Activated CD4-positive, alpha-beta T cell treated with anti-CD3 and anti-CD28 coated beads for 48 hours (primary cell): Measurements from ENCODE around the gene CGB5.
A peak's percentile ranks its signal among the peaks of the same experiment; 100 is the strongest.
"Not testable (repeated sequence)": the region's sequence is repeated elsewhere in the genome, so short reads cannot be mapped to it uniquely, and the experiment has no call there.

Experiments used
- DNase-seq: peaks from one replicate; pipeline ENCODE4 v3.0.0-alpha.2; 2020

The CGB5 gene

GRCh38 chr19:49043548-49043947 lies at the start of gene CGB5:
Gene CGB5, plus strand, starts transcription at chr19:49043848. Its CDS starts 362 bp downstream, at chr19:49044210.
- not testable (repeated sequence) for DNase-seq

- no peak for DNase-seq
Observed at GRCh38 chr19:48994035-48994386, 49.6 kb upstream of the CGB5 start.

DNA sequence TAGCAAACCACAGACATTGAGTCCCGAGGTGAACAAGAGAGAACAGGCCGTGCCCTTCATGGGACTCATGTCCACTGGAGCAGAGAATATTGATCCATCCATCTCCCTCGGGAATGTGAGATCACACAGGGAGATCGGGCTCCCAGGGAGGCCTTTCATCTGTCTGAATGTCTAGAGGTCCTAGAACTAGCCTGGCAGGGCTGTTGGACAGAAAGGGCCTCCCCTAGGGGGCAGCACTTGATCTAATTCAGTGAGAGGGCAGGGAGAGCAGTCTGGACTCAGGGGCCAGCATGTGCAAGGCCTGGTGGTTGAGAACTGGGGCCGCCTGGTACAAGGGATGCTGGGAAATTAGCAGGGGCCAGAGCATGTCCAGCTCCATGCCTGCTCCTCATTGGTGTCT lies 45.7 kb upstream of the CGB5 start:
- DNase-seq, result peak; percentile 76

- peak; percentile 82 for DNase-seq
Observed at GRCh38 chr19:48999481-49000325, 43.9 kb upstream of the CGB5 start.

DNA sequence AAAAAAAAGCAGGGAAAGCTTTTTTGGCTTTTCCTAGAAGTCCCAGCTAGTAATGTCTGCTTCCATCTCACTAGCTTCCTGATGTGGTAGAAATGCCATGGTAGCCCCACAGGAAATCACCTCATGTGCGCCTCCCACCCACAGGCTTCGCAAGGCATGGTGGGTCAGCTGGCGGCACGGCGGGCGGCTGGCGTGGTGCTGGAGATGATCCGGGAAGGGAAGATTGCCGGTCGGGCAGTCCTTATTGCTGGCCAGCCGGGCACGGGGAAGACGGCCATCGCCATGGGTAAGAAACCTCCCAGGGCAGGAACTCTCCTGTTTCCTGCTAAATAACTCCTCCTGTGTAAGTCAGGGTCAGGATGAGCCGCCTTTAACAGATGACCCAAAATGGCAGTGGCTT lies 39.5 kb upstream of the CGB5 start:
- no peak for DNase-seq

DNA sequence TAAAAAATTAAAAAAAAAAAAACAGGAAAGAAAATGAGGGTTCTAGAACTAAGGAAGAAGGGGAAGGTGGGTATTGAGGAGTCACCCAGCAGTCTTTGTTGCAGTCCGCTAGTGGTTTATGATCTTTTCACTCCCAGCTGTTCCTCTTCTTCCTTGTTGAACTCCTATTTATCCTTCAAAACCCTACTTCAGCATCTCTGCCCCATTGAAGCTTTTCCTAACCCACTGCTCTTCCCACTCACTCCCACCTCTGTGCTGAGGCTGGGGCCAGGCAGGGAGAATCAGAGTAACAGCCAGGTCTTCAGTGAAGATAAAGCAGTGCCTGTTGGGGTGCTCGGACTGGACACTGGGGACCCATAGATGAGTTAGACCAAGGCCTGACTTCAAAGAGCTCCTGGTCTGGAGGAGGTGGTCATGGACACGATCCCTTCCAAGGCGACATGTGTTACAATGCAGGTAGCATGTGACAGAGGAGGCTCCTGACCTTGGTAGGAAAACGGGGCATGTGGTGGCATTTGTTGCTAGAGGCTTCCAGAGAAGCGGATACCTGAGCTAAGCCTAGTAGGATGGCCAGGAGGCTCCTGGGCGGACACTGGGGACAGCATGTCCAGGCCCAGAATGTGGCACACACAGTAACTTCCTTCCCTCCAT lies 38.6 kb upstream of the CGB5 start:
- DNase-seq, result no peak

DNA sequence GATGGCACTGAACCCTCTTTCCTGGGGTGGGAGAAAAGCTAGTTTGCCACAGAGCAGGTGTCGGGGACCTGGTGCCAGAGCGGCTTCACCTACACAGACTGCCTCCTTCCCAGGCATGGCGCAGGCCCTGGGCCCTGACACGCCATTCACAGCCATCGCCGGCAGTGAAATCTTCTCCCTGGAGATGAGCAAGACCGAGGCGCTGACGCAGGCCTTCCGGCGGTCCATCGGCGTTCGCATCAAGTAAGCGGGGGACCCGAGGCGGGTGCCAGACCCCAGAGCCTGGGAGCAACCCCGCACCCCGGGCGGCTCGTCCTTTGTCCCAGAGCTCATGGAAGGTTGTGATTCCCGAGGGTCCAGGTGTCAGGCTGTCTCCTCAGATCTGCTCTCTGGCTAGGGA lies 36.7 kb upstream of the CGB5 start:
- DNase-seq, result no peak

GRCh38 chr19:49009828-49010227 lies 33.8 kb upstream of the CGB5 start:
- no peak for DNase-seq

DNA sequence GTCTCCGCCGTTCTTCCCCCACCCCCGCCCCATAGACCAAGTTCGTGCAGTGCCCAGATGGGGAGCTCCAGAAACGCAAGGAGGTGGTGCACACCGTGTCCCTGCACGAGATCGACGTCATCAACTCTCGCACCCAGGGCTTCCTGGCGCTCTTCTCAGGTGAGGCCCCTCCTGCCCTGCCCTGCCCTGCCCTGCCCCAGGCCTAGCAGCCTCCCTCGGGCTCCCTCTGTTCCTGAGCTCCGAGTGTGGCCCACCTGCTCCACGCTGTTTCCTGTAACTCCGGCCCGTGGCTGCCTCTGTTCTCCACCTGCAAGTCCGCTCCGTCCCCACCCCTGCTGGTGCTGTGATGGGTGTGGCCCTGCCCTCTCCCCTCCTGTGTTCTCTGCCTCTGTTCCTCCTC lies 33.2 kb upstream of the CGB5 start:
- no peak for DNase-seq

DNA sequence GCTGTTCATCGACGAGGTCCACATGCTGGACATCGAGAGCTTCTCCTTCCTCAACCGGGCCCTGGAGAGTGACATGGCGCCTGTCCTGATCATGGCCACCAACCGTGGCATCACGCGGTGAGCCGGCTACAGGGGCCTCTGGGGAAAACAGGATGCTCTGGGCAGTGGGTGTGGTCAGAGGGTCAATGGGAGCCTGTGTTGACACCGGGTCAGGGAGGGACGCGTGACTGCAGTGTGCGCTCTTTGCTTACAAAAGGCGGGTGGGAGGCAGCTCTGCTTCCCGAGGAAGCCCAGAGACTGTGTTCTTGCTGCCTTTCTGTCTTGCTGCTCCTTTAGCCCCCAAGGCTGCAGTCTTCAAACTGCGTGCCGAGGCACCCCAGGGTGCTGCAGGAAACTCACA lies 32.5 kb upstream of the CGB5 start:
- DNase-seq, result no peak

DNA sequence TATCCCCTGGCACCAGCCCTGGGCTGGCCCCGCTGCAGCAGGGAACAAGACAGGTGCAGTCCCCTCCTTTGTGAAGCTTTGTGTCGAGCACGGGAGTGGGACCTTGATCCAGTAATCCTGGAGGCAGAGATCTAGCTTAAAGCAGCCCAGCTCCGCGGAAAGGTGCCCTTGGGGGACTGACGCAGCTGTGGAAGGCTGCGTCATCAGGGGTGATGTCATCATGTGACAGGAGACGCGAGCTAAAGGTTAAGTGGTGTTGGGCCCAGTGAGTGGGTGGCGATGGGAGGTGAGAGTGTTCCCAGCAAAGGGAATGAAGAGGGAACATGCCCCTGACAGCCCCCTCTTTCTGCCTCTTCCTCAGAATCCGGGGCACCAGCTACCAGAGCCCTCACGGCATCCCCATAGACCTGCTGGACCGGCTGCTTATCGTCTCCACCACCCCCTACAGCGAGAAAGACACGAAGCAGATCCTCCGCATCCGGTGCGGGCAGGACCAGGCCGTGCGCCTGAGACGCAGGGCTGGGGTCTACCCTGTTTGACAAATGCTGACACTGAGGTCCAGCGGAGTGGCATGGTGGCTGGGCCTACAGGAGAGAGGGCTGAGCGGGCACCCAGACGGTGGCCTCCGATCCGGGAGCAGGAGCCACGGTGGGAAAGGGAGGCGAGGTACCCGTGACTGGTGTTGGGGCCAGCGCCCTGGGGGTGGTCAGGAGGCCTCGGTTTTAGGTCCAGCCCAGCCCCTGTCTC lies 29.4 kb upstream of the CGB5 start:
- no peak for DNase-seq

DNA sequence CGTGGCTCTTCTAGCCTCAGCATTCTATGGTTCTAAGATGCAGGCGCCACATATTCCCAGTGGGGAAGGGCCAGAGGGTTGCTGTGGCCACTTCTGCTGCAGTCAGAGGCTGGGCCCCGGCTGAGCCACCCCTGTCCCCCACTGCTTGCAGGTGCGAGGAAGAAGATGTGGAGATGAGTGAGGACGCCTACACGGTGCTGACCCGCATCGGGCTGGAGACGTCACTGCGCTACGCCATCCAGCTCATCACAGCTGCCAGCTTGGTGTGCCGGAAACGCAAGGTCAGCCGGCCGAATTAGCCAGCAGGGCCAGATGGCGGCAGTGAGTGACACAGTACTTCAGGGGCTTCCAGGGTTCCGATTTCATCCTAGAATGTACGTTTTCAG lies 28.8 kb upstream of the CGB5 start:
- no peak for DNase-seq

DNA sequence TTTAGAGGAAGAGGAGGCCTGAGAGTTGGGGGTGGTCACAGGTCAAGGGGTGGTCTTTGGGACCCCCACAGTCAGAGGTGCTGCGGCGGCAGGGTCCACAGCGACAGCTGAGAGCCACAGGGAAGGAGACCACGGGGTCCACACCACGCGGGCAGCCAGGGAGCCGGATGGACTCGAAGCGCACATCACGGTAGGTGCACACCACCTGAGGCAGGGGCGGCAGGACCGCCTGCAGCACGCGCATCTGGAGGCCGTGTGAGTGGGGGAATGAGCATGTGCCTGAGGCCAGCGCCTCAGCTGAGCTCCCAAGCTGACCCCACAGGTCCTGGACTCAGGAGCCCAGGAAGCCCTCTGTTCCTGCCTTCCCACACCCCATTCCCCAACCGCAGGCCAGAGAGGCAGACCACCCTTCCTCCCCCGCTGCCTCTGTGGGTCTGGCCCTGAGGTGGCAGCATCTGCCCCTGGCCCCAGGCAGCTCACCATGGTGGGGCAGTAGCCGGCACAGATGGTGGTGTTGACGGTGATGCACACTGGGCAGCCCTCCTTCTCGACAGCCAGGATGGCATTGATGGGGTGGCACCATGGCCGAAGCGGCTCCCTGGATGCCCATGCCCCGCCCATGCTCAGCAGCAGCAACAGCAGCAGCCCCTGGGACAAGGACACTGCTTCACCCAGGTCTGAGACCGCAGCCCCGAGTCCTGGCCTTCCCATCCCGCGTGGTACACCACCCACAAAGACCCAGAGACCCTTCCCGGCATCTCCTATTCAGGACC lies 27.4 kb upstream of the CGB5 start:
- DNase-seq, result no peak

DNA sequence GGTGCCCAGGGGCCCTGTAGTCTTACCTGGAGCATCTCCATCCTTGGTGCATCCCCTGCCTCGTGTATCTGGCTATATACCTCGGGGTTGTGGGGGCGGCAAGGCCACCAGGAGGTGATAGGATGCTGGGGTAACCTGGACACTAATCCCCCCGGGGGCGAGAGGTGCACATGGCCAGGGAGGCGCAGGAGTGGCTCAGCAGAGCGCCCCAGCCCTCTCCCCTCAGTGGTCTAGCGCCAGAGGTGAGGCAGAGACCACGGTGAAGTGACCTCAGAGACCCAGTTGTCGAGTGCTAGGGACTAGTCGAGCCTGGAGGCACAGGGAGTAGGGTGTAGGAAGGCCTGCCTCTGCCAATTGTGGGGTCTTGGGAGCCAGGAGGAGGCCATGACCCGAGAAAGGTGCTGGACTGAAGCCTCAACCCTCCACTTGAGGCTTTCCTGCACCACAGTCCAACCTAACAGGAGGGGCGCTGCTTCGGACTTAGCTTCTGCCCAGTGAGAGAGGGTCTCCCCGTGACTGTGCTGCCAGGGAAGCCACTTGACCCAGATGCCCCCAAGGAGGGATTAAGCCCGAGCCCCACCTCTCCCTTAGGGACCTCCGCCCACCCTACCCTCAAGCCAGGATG lies 26.5 kb upstream of the CGB5 start, which contains the start of gene LHB:
LHB (minus strand) TSS at position 51 of the 625 bp plus-strand sequence; CDS start at position 41, 10 bp downstream.
- no peak for DNase-seq

- peak; percentile 75 for DNase-seq
Observed at GRCh38 chr19:49017666-49018351, 25.8 kb upstream of the CGB5 start.

DNA sequence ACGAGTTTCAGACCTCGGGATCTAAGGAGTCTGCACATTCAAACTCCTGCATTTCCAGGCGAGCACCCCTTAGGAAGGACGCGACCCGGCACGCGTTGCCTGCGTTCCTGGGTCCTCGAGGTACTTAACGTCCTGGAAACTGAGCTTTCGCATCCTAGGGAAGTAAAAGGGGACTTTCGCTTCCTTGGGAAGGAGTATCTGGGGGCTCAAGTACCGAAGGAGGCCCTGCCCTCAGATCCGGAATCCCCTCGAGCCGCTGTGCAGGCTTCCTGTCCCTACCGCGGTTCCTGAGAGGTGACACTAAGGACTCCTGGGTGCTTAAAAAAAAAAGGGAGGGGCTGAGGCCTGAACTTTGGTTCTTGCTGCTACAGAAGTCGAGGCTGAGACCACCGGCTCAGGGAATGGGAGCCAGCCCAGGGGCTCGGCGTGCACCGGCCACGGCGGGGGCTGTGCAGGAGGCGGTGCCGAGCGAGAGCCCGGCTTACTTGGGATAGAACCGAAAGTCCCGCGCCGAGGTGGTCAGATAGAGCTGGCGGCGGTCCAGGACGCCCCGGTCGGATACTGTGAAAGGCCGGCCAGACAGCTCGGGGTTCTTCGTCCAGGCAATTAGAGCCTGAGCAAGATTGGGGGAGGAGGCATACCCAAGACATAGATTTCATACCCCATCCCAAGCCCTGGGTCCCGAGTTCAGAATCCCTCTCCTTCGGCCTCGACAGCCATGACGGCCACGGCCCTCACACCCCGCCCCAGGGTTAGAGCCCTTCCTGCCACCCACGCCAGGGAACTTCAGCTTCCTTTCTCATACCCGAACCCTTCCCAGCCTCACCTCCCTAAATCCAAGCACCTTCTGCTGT lies 25.0 kb upstream of the CGB5 start:
- not testable (repeated sequence) for DNase-seq

DNA sequence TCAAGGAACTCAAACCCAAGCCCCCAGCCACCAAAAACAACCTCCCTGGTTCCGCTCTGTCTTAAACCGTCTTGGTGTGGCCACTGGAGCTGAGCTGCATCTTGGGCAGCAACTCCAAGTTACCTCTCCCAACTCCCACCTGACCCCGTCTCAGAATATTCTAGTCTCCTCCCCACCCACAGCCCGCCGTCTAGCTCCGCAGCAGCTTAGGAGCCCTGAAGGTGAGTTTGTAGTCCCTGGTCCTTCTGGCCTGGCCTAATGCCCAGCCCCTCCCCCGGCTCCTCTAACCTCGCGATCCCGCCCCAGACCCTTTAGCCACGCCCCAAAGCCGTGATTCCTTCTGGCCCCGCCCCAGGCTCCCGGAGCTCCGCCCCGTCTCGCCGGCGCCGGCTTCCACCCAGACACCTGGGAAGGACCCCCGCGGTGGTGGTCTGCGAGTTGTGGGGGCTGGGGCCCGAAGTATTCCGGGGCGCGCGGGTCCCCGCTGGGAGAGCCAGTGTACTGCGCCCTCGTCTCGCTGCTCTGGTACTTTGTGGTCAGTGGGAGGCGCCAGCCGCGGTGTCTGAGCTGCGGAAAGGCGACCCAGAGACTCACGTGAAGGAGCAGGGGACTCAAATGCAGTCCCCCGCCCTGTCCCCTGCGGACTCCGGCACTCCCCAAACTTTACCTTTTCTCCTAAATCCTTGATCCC lies 24.3 kb upstream of the CGB5 start:
- peak; percentile 79 for DNase-seq

DNA sequence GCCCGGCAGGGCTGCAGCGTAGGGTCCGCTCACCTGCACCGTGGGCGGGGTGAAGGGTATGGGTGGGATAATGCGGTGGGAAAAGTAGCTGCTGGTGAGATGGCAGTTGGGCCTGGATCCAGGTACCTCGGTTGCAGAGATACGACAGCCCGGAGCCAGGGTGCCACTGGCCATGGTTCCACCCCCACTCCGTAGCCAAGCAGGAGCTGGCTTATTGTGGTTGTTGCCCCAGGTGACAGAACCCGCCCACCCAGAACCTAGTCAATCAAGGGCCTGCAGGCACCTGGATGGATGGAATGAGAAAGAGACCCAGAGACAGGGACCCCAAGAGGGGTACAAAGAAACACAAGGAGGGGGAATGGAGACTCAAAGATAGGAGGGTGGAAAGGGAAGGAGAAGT lies 23.3 kb upstream of the CGB5 start:
- DNase-seq, result no peak

GRCh38 chr19:49020931-49021895 lies 22.4 kb upstream of the CGB5 start:
- no peak for DNase-seq
